ENCODE results near the gene SSH2.
"Not testable (repeated sequence)": the region's sequence is repeated elsewhere in the genome, so short reads cannot be mapped to it uniquely, and the experiment has no call there.

The SSH2 gene

GRCh38 chr17:29929533-29930408, at the start of gene SSH2:
Gene SSH2 (minus strand): TSS chr17:29930228. CDS start chr17:29930000, 228 bp downstream.
- peak; percentile 91 for DNase-seq

GRCh38 chr17:29977836-29978235, 47.8 kb upstream of the SSH2 start:
- no peak for DNase-seq

GRCh38 chr17:29973005-29973404, 43.0 kb upstream of the SSH2 start:
- no peak for DNase-seq

GRCh38 chr17:29972277-29972676, 42.2 kb upstream of the SSH2 start:
- DNase-seq: no peak

GRCh38 chr17:29968271-29968670, 38.2 kb upstream of the SSH2 start:
- no peak for DNase-seq

- no peak for DNase-seq
Observed at GRCh38 chr17:29962656-29963055, 32.6 kb upstream of the SSH2 start.

GRCh38 chr17:29959658-29960337, 29.8 kb upstream of the SSH2 start:
- no peak for DNase-seq

GRCh38 chr17:29958947-29959657, 29.1 kb upstream of the SSH2 start:
- DNase-seq: no peak

- DNase-seq: not testable (repeated sequence)
Observed at GRCh38 chr17:29957488-29957887, 27.5 kb upstream of the SSH2 start.

GRCh38 chr17:29956225-29956624, 26.2 kb upstream of the SSH2 start:
- DNase-seq: no peak

- no peak for DNase-seq
Observed at GRCh38 chr17:29954405-29954804, 24.4 kb upstream of the SSH2 start.

GRCh38 chr17:29949696-29950095, 19.7 kb upstream of the SSH2 start:
- no peak for DNase-seq

GRCh38 chr17:29948448-29949215, 18.6 kb upstream of the SSH2 start:
- no peak for DNase-seq

GRCh38 chr17:29945281-29945680, 15.3 kb upstream of the SSH2 start:
- no peak for DNase-seq

GRCh38 chr17:29941334-29941733, 11.3 kb upstream of the SSH2 start, which contains the start of gene EFCAB5:
Gene EFCAB5 (plus strand): TSS chr17:29941634. CDS start chr17:29941797, 163 bp downstream.
- no peak for DNase-seq

- DNase-seq: no peak
Observed at GRCh38 chr17:29936724-29937123, 6.7 kb upstream of the SSH2 start.

- DNase-seq: not testable (repeated sequence)
Observed at GRCh38 chr17:29935909-29936308, 5.9 kb upstream of the SSH2 start.

- no peak for DNase-seq
Observed at GRCh38 chr17:29933379-29933778, 3.4 kb upstream of the SSH2 start.

GRCh38 chr17:29931231-29931932, 1.4 kb upstream of the SSH2 start:
- peak; percentile 84 for DNase-seq

GRCh38 chr17:29930409-29931010, 482 bp upstream of the SSH2 start:
- DNase-seq: no peak

- DNase-seq: peak; percentile 41
Observed at GRCh38 chr17:29929006-29929532, 959 bp downstream of the SSH2 start.
